HG03442 (cell line): ENCODE data around the gene GTPBP4.

ENCODE experiments used
- ATAC-seq: cut with Tn5 transposase; IDR thresholded peaks from one replicate; pipeline ENCODE4 v1.9.1; 2021; ENCODE audit warnings: mild to moderate bottlenecking, moderate library complexity; ENCODE audit not compliant: unreplicated experiment

Gene GTPBP4

GRCh38 chr10:987870-988666 lies at the start of gene GTPBP4:
GTPBP4 (plus strand) TSS chr10:988434; CDS start chr10:988480, 46 bp downstream.
- ATAC-seq, result peak; percentile 92

- ATAC-seq, result no peak
These were observed 49.1 kb upstream of the GTPBP4 start for GRCh38 chr10:938941-939678.

DNA sequence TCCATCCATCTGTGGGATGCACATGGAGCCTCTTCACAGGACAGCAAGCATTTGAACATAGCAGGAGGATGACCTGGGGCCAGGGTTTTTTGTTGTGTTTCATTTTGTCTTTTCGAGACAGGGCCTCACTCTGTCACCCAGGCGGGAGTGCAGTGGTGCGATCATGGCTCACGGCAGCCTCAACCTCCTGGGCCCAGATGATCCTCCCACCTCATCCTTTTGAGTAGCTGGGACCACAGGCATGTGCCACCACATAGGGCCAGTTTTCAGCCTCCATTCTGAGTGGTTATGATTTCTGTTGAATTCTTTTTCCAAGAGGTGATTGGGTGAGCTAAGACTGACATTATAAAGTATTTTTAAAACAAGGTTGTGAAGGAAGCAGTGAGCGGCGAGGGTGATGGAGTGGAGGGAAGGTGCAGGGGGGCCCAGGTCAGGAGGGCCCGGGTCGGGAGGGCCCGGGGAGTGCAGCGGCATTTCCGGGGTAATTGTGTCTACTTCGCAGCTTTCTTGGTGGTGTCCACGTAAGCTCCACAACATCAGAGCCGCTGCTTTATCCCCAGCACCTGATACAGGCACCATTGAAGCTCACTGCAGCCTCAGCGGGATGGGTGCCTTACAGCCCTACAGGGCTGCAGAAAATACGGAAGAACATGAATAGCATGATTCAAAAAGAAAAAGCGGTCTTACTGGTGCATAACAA lies 44.8 kb upstream of the GTPBP4 start:
- peak; percentile 50 for ATAC-seq

GRCh38 chr10:944034-944831 lies 44.0 kb upstream of the GTPBP4 start:
- peak; percentile 25 for ATAC-seq

GRCh38 chr10:945778-946177 lies 42.5 kb upstream of the GTPBP4 start:
- no peak for ATAC-seq

DNA sequence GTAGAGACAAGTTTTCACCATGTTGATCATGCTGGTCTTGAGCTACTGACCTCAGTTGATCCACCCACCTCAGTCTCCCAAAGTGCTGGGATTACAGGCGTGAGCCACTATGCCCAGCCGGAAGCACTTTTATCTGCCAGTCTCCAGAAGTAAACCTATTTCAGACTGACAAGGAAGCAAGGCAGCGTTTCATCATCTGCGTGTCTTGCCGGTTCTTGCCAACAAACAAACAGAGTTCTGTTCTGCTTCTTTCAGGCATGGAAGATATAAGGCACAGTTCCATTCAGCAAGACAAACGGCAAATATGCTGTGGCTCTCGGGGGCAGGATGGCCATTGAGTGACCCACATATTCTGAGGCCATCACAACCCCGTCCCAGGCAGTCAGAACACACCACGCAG lies 41.2 kb upstream of the GTPBP4 start:
- no peak for ATAC-seq

- no peak for ATAC-seq
These were observed 40.4 kb upstream of the GTPBP4 start for GRCh38 chr10:947881-948280.

DNA sequence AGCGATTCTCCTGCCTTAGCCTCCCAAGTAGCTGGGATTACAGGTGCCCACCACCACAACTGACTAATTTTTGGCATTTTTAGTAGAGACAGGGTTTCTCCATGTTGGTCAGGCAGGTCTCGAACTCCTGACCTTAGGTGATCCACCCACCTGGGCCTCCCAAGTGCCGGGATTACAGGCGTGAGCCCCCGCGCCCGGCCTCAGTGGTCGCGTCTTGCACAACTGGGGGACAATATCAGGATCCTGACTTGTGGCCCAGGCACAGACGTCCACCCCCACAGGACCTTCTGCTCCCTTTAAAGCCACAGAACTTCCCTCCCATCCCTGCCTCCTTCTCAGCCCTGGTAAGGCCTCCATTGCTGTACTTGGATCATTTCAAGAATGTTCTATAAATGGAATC lies 39.9 kb upstream of the GTPBP4 start:
- no peak for ATAC-seq

- no peak for ATAC-seq
These were observed 38.8 kb upstream of the GTPBP4 start for GRCh38 chr10:949446-949845.

DNA sequence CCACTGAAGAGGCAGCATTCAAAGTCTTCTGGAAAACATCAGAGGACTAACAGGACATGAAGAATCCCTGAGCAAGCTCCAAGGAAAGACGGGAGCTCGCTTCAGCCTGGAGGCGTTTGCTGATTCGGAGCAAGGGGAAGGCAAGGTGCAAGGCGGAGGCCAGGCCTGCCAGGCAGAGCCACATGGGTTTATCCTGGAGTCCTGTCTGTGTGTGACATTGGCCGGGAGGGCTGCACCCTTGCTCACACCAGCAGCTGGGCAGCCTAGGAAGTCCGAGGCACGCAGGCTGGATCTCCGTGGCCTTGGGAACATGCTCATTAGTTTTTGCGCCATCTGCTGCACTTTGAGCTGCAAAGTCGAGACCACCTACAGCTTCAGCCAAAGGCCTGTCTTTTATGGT lies 34.4 kb upstream of the GTPBP4 start:
- no peak for ATAC-seq

- no peak for ATAC-seq
These were observed 33.8 kb upstream of the GTPBP4 start for GRCh38 chr10:954396-954795.

- no peak for ATAC-seq
These were observed 33.0 kb upstream of the GTPBP4 start for GRCh38 chr10:955127-955819.

- ATAC-seq, result no peak
These were observed 32.4 kb upstream of the GTPBP4 start for GRCh38 chr10:955820-956217.

DNA sequence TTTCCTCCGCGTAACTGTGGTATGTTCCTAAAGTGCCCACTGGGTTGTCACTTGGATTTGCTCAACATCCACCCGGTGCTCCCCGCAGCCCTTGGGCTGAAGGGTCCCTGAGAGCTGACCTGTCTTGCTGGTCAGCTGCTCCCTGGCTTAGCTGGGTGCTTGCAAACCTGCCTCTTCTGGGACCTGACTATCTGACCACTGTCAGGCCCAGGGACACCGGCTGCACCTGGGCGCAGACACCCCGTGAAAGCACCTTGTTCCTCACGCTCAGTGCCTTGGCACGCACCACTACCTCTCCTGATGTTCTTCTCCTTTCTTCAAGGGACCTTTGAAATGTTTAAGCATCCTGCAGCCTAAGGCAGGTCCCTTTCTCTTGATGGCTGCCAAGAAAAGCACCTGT lies 30.1 kb upstream of the GTPBP4 start:
- no peak for ATAC-seq

- no peak for ATAC-seq
These were observed 29.4 kb upstream of the GTPBP4 start for GRCh38 chr10:958856-959255.

DNA sequence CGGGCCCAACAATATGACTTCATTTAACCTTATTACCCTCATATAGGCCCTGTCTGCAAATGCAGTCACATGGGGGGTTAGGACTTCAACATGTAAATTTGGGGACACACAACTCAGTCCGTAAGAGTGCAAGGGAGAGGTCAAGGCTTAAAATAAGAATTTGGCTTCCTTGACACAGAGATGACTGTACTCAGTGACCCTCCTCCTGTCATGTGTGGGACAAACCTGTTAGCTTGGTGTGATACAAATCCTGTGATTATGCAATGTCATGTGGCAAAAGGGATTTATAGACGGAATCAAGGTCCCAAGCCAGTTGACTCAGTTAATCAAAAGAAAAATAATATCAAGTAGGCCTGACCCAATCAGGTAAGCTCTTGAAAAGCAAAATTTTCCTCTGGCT lies 25.9 kb upstream of the GTPBP4 start:
- no peak for ATAC-seq

DNA sequence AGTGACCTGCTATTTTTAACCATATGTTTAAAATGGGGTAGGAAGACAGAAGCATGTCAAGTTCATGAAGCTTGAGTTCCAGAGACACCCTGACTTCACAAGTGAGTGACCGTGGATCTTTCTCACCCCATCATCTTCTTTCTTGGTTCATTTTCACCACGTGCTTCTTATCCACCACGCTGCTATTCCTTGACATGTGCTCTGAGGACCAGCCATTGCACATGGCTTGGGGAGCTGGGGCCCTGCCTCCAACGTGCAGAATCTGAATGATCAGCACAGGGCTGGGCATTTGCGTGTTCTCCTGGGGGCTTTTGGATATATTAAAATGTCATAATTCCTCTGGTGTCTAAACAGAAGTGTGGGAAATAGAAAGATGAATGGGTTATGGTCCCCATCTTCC lies 25.0 kb upstream of the GTPBP4 start:
- ATAC-seq, result no peak

DNA sequence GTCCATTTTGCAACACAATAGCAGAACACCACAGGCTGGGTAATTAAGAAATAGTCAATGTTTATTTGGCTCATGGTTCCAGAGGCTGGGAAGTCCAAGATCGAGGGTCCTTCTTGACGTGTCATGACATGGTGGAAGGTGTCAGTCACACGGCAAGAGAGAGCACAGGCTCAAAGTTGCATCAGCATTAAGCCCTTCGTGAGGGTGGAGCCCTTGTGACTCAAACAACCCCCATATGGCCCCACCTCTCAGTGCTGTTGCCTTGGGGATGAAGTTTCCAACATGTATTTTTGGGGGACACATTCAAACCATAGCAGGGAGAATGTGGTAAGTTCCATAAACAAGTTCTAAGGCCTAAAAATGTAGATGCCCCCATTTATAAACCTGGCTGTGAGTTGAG lies 24.6 kb upstream of the GTPBP4 start:
- ATAC-seq, result no peak

GRCh38 chr10:964321-964987 lies 23.8 kb upstream of the GTPBP4 start:
- ATAC-seq, result no peak

GRCh38 chr10:964988-965417 lies 23.2 kb upstream of the GTPBP4 start:
- ATAC-seq, result no peak
